A549 (cell line): Measurements from ENCODE around the gene LNPK.
"Not testable (repeated sequence)": the region's sequence is repeated elsewhere in the genome, so short reads cannot be mapped to it uniquely, and the experiment has no call there.

ENCODE experiments used
- CTCF ChIP-seq: fragments of >200 bp; sonication (Bioruptor Twin); formaldehyde crosslinking; IDR thresholded peaks from 3 replicates; pipeline ENCODE4 v1.5.1; 2016
- HDAC2 ChIP-seq: fragments of 200-600 bp; sonication (generic); IDR thresholded peaks from 2 replicates; pipeline ENCODE4 v1.6.1; 2016
- MYC ChIP-seq: IDR thresholded peaks from 2 replicates; pipeline ENCODE4 v1.6.1; 2012; ENCODE audit warnings: mild to moderate bottlenecking, inconsistent platforms, low read length, improper control_type of control experiment, borderline replicate concordance
- PBX3 ChIP-seq: IDR thresholded peaks from 2 replicates; pipeline ENCODE4 v1.6.1; 2012
- POLR2A ChIP-seq: IDR thresholded peaks from 2 replicates; pipeline ENCODE4 v1.6.1; 2012; ENCODE audit warnings: mild to moderate bottlenecking, low read length
- POLR2AphosphoS2 ChIP-seq: conservative IDR thresholded peaks from 2 replicates; pipeline ENCODE4 v1.6.1; 2012; ENCODE audit warnings: low read length, improper control_type of control experiment, inconsistent platforms
- RAD21 ChIP-seq, 2 experiments: fragments of >200 bp in 1 of 2; sonication (Bioruptor Twin) in 1 of 2; formaldehyde crosslinking in 1 of 2; IDR thresholded peaks in 1 of 2; conservative IDR thresholded peaks in 1 of 2; 2 replicates in 1 of 2; 3 replicates in 1 of 2; pipeline ENCODE4 v1.6.1; 2012 to 2018; ENCODE audit warnings: inconsistent platforms in 1 of 2
- RCOR1 ChIP-seq: fragments of 150-350 bp; IDR thresholded peaks from 2 replicates; pipeline ENCODE4 v1.6.1; 2014; ENCODE audit warnings: antibody characterized with exemption, low read length, low read depth
- USF2 ChIP-seq: fragments of 450-650 bp; IDR thresholded peaks from 2 replicates; pipeline ENCODE4 v1.6.1; 2014; ENCODE audit warnings: antibody characterized with exemption

GRCh38 chr2:175913267-175913666, 88.8 kb downstream of the LNPK start:
- not testable (repeated sequence) for TF ChIP-seq CTCF; POLR2AphosphoS2; HDAC2; PBX3; RCOR1; USF2; RAD21 (conservative IDR thresholded peaks at IDR 0.05 in 1 of 2, IDR thresholded peaks at IDR 0.05 in 1 of 2); POLR2A; MYC
